Measurements from ENCODE around the gene PRKAG1. TPM values are rescaled to one million over a fixed set of nuclear protein-coding genes. Genes with fewer than 3 reads are reported as not detected.

The PRKAG1 gene
- total RNA-seq, 1 experiment from 2014 or later = 34.2 TPM

DNA sequence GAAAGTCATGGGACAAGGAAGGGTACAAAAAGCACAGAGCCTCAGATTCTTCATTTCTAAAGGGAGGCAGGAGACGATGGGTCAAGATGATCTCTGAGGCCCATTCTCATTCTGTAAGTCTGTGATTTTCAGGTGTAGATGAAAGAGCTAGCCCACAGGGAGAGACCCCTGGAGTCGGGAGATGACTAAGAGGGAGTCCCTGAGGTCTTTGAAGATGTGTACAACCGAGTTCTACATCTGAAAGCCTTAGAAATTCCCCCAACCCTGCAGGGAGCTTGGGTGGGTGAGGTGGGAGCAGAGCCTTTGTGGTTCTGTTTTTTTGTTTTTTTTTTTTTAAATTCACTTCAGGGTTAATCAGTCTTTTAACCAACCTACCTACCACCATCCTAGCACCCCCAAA is 50.1 kb downstream of the PRKAG1 start:
- no TSS peak for BruUV-seq (replicated peaks)
- intact Hi-C loops (cut with micrococcal nuclease; ENCODE audit: unreplicated experiment) = no loop called here
- no peak overlapping the region for H3K4me3 Mint-ChIP-seq (ENCODE audit: low read depth, unreplicated experiment)
- TF ChIP-seq CTCF (IDR thresholded peaks at IDR 0.05; ENCODE audit: unreplicated experiment) = no peak
- CTCF ChIA-PET = no interaction called here
- no peaks in the 10 kb centered on the region for H3K9me3 Mint-ChIP-seq (ENCODE audit: low read depth, unreplicated experiment)
- H3K27ac Mint-ChIP-seq (ENCODE audit: unreplicated experiment) = no peak overlapping the region
- no peak for DNase-seq
- no peaks in the 10 kb centered on the region for H3K36me3 Mint-ChIP-seq (ENCODE audit: insufficient read depth, unreplicated experiment)
- peaks cover 70% of the 10 kb centered on the region for H3K27me3 Mint-ChIP-seq (ENCODE audit: unreplicated experiment)
- H3K4me1 Mint-ChIP-seq (ENCODE audit: low read depth, unreplicated experiment) = peaks cover 18% of the 10 kb centered on the region

- Mint-ChIP-seq H3K27ac (ENCODE audit: unreplicated experiment) (no peak overlapping the region), H3K4me1 (ENCODE audit: low read depth, unreplicated experiment) (peaks cover 18% of the 10 kb centered on the region), H3K36me3 (ENCODE audit: insufficient read depth, unreplicated experiment) (no peaks in the 10 kb centered on the region), H3K4me3 (ENCODE audit: low read depth, unreplicated experiment) (no peak overlapping the region), H3K9me3 (ENCODE audit: low read depth, unreplicated experiment) (no peaks in the 10 kb centered on the region), H3K27me3 (ENCODE audit: unreplicated experiment) (peaks cover 65% of the 10 kb centered on the region)
- CTCF ChIA-PET = no interaction called here
- BruUV-seq (replicated peaks) = no TSS peak
- no peak for DNase-seq
- no peak for TF ChIP-seq CTCF (IDR thresholded peaks at IDR 0.05; ENCODE audit: unreplicated experiment)
- intact Hi-C loops (cut with micrococcal nuclease; ENCODE audit: unreplicated experiment) = no loop called here
Measured at GRCh38 chr12:48967991-48968390, 50.6 kb downstream of the PRKAG1 start.

DNA sequence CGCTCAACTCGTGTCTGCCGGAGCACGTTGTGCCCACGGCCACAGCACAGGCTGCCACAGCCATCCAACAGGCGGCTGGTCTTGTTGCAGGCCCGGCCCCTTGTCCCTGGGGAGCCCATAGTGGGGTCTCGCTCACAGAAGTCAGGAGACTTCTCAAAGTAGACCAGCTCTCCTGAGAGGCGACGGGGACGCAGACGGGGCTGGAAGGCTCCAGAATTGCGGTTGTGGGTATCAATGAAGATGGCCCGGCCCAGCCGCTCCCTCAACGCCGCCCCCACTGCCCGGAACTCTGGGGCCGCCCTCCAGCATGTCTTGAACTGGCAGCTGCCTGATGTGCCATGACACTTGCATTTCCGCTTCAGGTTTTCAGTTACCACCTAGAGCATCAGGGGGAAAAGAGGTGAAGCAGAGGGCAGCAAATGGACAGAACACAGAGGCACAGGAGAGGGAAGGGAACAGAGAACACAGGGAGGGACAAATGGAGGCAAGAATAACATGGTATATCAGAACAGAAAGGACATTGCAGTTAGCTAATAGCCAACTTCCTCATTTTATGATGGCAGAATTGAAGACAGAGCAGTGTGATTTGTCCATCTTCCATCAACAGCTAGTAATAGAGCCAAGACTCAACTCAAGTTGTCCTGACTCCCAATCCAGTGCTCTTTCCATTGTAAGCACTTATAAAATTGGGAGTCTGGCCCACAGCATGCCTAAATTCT is 52.2 kb downstream of the PRKAG1 start:
- Mint-ChIP-seq H3K4me3 (ENCODE audit: low read depth, unreplicated experiment) (no peak overlapping the region), H3K4me1 (ENCODE audit: low read depth, unreplicated experiment) (peaks cover 14% of the 10 kb centered on the region), H3K9me3 (ENCODE audit: low read depth, unreplicated experiment) (no peaks in the 10 kb centered on the region), H3K27ac (ENCODE audit: unreplicated experiment) (no peak overlapping the region), H3K27me3 (ENCODE audit: unreplicated experiment) (peaks cover 48% of the 10 kb centered on the region), H3K36me3 (ENCODE audit: insufficient read depth, unreplicated experiment) (no peaks in the 10 kb centered on the region)
- BruUV-seq (replicated peaks) = no TSS peak
- TF ChIP-seq CTCF (IDR thresholded peaks at IDR 0.05; ENCODE audit: unreplicated experiment) = no peak
- intact Hi-C loops (cut with micrococcal nuclease; ENCODE audit: unreplicated experiment) = no loop called here
- DNase-seq = no peak
- CTCF ChIA-PET = no interaction called here

DNA sequence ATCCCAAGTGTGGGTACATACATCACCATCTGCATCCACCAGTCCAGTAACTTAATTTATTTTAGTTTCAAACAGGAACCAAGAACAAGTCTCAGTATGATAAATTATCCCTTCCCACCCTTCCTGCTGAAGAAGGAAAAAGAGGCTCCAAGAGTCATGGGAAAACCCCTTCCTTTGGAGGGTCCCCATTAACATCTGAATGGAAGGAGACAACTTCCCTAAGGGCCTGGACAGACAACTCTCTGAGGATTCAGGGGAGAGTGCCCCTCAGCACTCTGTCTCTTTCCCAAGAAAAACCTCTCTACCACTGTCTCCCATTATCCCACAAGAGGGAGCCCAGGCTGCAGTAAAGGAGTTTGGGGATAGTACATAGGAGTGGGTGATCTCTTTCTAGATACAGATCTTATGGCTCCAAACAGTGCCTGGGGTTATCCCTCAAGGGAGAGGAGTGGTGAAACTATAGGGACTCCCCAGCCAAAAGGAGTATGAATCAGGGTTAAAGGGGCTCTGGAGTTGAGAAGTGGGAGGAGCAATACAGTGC is 53.2 kb downstream of the PRKAG1 start:
- Mint-ChIP-seq H3K9me3 (ENCODE audit: low read depth, unreplicated experiment) (no peaks in the 10 kb centered on the region), H3K4me3 (ENCODE audit: low read depth, unreplicated experiment) (no peak overlapping the region), H3K27me3 (ENCODE audit: unreplicated experiment) (peaks cover 39% of the 10 kb centered on the region), H3K27ac (ENCODE audit: unreplicated experiment) (no peak overlapping the region), H3K4me1 (ENCODE audit: low read depth, unreplicated experiment) (peaks cover 8% of the 10 kb centered on the region), H3K36me3 (ENCODE audit: insufficient read depth, unreplicated experiment) (no peaks in the 10 kb centered on the region)
- BruUV-seq (replicated peaks) = no TSS peak
- CTCF ChIA-PET = no interaction called here
- intact Hi-C loops (cut with micrococcal nuclease; ENCODE audit: unreplicated experiment) = no loop called here
- no peak for DNase-seq
- TF ChIP-seq CTCF (IDR thresholded peaks at IDR 0.05; ENCODE audit: unreplicated experiment) = no peak

Data from Calu3 (cell line).